GM21447 (cell line): ENCODE results near the gene PLA2G2F.

Experiments
- ATAC-seq: cut with Tn5 transposase; IDR thresholded peaks from one replicate; pipeline ENCODE4 v1.9.1; 2021; ENCODE audit not compliant: unreplicated experiment

The PLA2G2F gene

DNA sequence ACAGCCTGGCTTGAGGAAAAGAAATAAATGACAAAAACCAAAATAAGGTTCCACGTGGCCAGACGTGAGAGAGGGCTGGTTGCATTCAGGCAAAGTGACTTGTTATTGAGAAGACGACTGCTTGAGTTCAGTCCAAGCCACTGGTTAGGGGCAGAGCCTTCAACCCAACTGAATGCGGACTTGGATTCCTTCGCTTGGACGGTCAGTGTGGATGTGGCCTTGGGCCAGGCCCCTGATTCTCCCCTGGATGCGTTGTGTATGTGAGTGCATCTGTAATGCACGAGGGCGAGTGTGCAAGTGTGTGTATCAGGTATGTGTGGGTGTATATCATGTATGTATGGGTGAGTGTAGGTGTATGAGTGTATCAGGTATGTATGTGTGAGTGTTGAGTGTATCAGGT, 1.9 kb downstream of the PLA2G2F start:
- ATAC-seq, result no peak

- ATAC-seq, result no peak
Measured at GRCh38 chr1:20141466-20141865, 2.3 kb downstream of the PLA2G2F start.

DNA sequence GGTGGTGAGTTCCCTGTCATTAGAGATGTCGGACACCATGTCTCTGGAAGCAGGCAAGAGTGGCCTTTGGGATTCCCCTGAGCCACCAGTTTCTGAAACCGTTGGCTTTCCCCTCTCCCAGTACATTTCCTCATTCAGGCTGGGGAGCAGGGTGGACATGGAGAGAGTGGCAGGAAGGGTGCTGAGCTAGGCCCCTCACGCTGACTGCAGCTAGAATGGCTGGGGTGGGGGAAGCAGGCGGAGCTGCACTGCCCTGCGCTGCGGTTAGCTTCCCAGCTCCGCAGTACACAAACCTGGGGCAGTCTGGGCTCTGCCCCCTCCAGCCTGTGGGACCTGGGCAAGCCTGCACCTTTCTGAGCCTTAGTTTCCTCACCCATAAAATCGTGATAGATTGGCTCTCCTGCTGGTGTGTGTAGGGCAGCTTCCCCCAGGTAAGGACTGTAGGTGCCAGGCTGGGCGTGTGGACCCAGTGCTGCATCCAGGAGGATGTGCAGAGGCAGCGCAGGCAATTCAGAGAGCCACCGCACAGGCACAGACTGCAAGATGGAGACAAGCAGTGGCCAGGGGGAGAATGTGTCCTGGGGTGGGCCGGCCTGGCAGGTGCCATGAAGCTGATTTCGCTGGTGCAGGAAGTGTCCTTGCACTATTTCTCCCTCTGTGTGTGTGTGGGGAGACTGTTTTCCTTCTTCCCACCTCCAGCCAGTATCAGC, 3.0 kb downstream of the PLA2G2F start:
- no peak for ATAC-seq

GRCh38 chr1:20143318-20143717, 4.2 kb downstream of the PLA2G2F start:
- ATAC-seq, result no peak

DNA sequence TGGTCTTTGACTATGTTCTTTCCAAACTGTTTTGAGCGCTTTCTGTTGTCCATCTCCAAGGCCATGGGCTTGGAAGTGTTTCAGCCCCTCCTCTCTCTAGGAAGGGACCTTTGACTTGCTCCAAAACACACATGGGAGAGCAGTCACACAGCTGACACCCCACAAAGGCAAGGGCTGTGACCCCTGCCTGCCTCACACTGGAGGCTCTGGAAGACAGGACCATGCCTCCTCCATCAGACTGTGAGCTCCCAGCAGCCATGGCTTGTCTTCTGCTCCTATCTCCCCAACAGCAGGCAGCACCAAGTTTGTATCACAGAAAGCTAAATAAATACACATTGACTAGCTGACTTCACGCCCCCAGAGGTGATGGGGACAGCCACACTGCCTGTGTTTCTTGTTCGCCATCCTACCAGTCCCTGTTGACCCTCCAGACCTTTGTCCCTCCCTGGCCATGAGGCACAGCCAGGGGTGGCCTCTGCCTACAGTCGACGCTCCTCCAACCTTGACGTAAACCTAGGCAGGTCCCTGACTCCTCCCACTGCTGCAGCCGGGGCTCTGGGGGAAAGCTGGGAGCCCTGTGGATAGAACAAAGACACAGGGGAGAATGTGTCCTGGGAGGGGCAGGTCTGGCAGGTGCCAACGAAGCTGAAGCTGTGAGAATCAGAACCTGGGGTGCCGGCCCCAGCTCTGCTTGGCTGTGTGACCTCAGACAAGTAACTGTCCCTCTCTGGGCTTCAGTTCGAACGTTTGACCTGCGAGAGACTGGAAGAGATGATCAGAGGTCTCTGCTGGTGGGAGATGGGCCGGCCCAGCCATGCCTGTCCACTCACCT, 4.8 kb downstream of the PLA2G2F start:
- ATAC-seq, result no peak

GRCh38 chr1:20147846-20148570, 8.9 kb downstream of the PLA2G2F start:
- ATAC-seq, result no peak

GRCh38 chr1:20148571-20149500, 9.7 kb downstream of the PLA2G2F start:
- no peak for ATAC-seq

DNA sequence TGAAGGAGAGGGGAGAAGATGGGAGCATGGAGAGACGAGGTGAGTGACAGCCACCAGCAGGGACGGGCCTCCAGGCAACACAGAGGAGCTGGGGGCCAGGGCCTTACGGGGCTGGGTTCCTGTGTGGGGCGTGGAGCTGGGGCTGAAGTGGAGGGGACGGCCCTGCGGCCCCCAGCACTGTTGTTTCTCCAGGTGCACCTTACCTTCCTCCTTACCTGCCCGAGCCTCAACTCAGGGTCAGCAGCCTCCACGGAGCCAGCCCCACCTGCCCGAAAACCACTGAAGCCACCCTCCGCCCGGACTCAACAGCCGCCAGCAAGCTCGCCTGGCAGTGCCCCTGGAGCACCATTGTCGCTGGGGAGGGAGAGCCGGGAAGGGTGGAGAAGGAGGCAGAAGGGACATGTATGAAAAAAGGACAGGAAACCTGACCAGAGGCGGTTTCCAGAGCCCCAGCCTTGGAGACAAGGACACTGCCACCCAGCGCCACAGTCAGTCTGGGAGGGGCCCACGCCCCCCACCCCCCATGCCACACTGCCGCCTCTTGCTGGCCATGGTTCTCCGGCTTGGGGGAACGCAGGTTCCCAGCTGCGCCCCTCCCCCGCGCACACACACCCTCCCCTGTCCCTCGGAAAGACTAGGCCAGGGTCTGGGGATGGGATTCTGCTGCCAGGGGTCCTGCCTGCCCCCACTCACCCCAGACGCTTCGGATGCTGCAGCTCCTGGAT, 10.6 kb downstream of the PLA2G2F start:
- no peak for ATAC-seq

- ATAC-seq, result no peak
Measured at GRCh38 chr1:20150326-20150705, 11.2 kb downstream of the PLA2G2F start.

DNA sequence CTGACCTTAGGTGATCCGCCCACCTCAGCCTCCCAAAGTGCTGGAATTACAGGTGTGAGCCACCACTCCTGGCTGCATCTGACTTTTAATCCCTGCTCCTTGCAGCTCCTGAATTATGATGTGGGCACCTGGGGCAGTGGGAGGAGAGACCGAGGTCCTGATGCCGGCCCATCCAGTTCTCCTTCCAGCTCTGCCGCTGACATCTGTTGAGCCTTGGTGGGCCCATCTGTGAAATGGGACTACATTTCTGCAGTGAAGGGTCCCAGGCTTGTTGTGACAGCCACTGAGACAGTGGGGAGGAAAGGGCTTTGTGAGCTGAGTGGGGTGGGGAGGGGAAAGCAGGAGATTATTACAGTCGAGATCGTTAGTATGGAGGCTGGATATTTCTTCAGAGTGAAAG, 11.8 kb downstream of the PLA2G2F start:
- ATAC-seq, result no peak

DNA sequence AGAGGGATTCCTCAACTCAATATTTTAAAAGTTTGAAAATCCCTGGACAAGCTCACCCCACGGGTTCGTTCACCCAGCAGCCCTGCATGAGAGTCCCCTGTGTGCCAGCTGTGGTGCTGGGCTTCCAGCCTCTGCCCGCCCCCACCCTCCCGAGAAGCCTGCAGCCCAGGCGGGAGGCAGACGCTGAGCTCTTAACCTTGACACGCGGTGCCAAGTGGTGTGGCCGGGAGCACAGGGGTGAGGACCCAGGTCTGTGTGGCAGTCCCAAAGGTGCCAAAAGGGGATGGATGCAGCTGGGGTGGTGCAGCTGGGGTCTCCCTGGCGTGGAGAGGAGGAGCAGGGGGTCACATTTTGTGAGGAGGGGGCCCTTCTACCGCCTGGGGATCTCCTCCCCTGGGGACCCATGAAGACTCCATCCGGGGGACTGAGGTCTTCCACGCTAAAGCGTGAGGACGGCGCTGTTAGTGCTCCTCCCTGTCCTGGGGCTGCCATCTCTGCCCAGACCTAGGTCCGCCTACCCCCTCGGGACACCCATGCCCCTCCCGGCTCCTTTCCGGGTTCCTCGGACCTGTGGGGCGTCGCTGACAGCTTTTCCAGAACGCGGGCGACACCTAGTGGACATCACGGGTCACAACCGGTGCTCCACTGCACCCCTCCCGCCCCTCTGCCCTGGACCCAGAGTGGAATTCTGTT, 12.9 kb downstream of the PLA2G2F start:
- ATAC-seq, result no peak

- ATAC-seq, result no peak
Measured at GRCh38 chr1:20152599-20152930, 13.4 kb downstream of the PLA2G2F start.

DNA sequence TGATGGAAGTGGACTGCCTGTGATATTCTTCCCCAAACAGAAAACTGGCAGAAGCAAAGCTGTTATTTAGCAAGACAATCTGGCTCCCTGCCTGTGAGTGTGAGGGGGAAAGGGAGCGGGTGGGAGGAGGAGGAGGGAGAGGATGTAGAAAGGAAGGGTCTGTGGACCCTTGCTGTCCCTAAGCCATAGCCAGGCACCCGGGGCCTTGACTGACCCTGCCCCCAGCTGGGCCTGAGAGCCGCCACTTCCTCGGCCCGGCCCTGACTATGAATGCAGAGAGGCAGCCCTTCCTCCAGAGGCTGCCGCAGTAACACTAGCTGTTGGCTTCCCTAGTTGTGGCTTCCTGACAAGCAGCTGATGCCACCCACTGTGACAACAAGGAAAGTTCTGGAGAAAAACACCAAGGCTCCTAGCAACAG, 13.9 kb downstream of the PLA2G2F start:
- no peak for ATAC-seq

DNA sequence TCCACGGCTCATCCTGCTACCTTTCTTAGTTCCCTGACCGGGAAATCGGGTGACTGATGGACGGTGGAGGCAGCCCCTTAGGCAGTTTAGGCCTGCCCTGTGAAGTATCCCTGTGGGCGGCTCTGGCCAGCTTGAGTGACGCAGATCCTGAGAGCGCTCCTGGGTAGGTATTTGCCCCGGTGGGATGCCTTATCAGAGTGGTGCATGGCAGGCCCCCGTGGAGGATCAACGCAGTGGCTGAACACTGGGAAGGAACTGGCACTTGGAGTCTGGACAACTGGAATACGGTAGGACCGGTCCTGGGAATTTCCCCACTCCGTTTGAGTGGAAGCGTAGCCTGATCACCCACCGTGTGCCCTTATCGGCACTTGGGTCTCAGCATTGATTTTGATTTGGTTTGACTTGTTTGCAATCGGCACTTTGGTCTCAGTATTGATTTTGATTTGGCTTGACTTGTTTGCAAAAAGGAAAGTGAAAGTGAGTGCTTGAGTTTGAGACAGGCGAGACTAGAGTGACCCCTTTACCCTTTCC, 15.2 kb downstream of the PLA2G2F start:
- no peak for ATAC-seq

GRCh38 chr1:20158358-20159070, 19.4 kb downstream of the PLA2G2F start:
- no peak for ATAC-seq

GRCh38 chr1:20160034-20160433, 20.9 kb downstream of the PLA2G2F start:
- no peak for ATAC-seq

DNA sequence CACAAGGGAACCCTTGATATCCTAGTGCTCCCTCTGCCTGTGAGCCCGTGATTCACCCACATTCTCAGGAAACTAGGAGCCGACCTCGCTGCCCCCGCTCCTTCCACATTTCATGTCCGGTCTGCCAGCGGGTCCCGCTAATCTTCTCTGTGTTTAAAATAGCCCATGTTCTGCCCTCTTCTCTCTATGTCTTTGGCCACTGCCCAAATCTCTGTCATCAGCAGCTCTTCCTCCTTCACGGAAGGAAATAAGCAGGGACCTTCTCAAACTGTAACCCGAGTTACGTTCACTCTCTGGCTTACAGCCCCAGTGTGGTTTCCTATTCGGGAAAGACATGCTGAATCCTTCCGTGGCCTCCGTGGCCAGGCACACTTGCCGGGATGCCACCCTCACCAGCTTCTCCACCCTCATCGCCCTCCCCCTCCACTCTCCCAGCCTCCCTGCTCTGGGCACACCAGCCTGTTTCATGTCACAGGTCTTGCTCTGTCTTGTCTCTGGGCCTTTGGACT, 25.6 kb downstream of the PLA2G2F start:
- no peak for ATAC-seq

DNA sequence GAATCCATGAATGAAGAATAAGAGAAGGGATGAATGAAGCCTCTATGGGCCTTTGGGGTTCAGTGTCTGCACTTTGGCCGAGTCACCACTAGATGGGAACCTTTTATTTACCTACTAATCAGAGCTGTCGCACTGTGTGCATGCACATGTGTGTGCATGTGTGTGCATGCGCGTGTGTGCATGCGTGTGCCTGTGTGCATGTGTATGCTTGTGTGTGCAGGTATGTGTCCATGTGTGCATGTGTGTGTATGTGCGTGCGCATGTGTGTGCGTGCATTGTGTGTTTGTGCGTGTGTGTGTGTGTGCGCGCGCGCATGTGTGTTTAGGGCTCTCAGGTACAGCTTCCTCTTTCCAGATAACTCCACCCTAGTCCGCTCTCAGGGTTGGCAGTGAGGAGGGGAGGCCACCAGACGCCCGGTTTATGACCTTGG, 26.4 kb downstream of the PLA2G2F start:
- ATAC-seq, result no peak
